K562 (cell line): ENCODE measurements around the gene PCNX4. TPM values are rescaled to one million over a fixed set of nuclear protein-coding genes. Genes with fewer than 3 reads are reported as not detected.

Source experiments
- ARNT ChIP-seq, 2 experiments: fragments of 450-650 bp; IDR thresholded peaks; 2 replicates each; pipeline ENCODE4 v1.6.1; 2016; ENCODE audit warnings: mild to moderate bottlenecking in 1 of 2
- CHD7 ChIP-seq: fragments of 200-600 bp; sonication (generic); IDR thresholded peaks from one replicate; pipeline ENCODE4 v1.6.1; 2012; ENCODE audit warnings: mild to moderate bottlenecking, low read depth, low read length, inconsistent platforms
- RERE ChIP-seq: sonication (generic); formaldehyde crosslinking; IDR thresholded peaks from 2 replicates; pipeline ENCODE4 v1.8.0; 2023; ENCODE audit warnings: missing genetic modification reagents, mild to moderate bottlenecking, borderline replicate concordance
- UBTF ChIP-seq, 2 experiments: IDR thresholded peaks; 2 replicates each; pipeline ENCODE4 v1.6.1; 2012; ENCODE audit warnings: improper control_type of control experiment in 2 of 2, low read depth in 2 of 2, low read length in 2 of 2, borderline replicate concordance in 1 of 2
- polyA plus RNA-seq, 8 experiments: library from polyadenylated mRNA; depleted of rRNA in 4 of 8; stranded (reverse) in 5 of 8; unstranded in 3 of 8; fragments of >200 nt; fragmentation: Nextera tagmentation in 2 of 8; fragmentation: Illumina TruSeq in 1 of 8; extraction: Ambion mirVana in 2 of 8; extraction: Trizol in 1 of 8; gene quantifications; 2 replicates each; pipeline versions ENCODE4 v1.2.1 to v1.2.3, GENCODE V29; 2011 to 2014; ENCODE audit warnings: inconsistent platforms in 1 of 8, missing spikeins in 1 of 8
- total RNA-seq, 7 experiments: library from RNA; depleted of rRNA in 6 of 7; stranded (reverse); fragments of >200 nt in 6 of 7; fragmentation: Illumina TruSeq in 2 of 7; extraction: Trizol in 2 of 7; gene quantifications; 2 replicates each; pipeline versions ENCODE4 v1.2.1 to v1.2.3, GENCODE V29; 2011 to 2021; ENCODE audit warnings: low replicate concordance in 1 of 7

Gene PCNX4
- total and polyA plus RNA-seq, 9 of the 15 experiments (the other 6 are each of a cell fraction or from before 2014, with no cell fraction given) = 10.0 to 41.2 (median 22.4) TPM

DNA sequence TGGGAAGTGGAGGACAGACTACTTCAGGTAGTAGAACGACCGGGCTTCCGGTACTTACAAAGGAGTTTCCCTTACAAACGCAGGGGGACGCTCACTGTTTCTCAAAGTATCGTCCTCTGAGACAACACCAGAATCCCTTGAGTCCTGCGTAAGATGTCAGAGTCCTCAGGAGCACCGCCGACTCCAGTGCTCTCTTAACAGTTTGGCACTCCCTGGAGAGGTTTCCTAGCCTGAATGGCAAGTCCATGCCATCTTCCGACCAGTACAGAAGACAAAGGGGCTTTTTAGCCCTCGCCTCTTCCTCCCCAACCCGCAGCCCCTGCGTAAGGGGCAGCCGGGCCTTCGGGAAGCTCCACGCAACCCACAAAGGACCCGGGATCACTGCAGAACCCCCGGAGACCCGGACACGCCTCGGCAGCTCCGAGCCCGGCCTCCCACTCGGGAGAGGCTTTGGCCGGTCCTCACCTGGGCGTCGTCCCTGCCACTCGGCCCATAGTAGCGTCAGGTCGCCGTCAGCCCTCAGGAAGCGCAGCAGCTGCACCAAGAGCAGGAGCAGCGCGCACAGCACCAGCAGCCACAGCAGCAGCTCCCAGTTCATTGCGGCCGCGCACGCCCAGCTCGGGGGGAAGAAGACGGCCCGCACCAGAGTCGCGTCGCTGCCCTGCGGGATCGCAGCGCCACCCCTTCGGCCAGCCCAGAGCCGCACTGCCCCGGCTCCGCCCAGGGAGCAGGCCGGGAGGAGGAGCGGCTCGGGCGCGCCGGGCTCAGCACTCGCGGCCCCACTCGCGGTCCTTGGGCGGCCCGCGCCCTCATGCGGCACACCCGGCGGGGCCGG, 73.2 kb downstream of the PCNX4 start, which contains the start of gene DHRS7 (continued):
- TF ChIP-seq CHD7 (no peak), ARNT (IDR thresholded peaks at IDR 0.05) (no peak), RERE (CRISPR knock-in tag) (no peak), UBTF (IDR thresholded peaks at IDR 0.05; ENCODE audit: borderline replicate concordance in 1 of 2, low read depth in 2 of 2, low read length in 2 of 2) (peak; percentile 94 to 96)
